Measurements from ENCODE around the gene CASP5.

GRCh38 chr11:105045676-105046296 lies 22.8 kb upstream of the CASP5 start:
- TF ChIP-seq CTCF (IDR thresholded peaks at IDR 0.05; ENCODE audit: poor library complexity): no peak
- no peak for TF ChIP-seq EZH2 (IDR thresholded peaks at IDR 0.05; ENCODE audit: borderline replicate concordance)
- no peak for TF ChIP-seq EZH2phosphoT487 (IDR thresholded peaks at IDR 0.05; ENCODE audit: low read depth, severe bottlenecking, unreplicated experiment)

Measured in hepatocyte (in vitro differentiated cells).